ENCODE results near the gene TRPC4AP.
"Not testable (repeated sequence)": the region's sequence is repeated elsewhere in the genome, so short reads cannot be mapped to it uniquely, and the experiment has no call there.

Gene TRPC4AP

DNA sequence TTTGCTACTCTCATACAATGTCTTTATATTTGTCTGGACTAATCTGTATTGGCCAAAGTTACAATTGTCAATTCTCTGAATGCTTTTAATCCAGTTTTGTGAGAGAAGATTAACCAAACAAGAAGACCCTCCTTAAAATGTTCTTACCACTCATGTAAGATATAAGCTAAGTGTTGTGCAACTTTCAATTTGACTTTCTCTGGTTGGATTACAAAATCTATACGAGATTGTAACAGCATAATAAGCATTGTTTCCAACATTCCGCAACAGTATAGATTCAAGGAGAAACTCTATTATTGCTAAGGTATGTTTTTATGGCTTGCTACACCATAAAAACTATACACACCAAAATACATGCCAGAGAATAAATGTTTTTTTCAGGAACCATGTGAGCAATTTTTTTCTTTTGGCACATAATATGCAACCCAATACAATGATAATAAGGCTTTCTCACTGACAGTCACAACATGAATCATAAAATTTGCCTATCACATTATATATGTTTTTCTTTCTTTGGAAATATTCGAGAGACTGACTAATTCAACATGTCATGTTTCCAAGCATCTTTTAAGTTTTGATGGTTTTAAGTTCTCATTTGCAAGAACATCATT is 12.2 kb upstream of the TRPC4AP start:
- no peak for DNase-seq (ENCODE audit: extremely low read depth in 1 of 2, low read depth in 1 of 2)

GRCh38 chr20:35101620-35102019 is 9.0 kb upstream of the TRPC4AP start:
- DNase-seq (ENCODE audit: extremely low read depth in 1 of 2, low read depth in 1 of 2): no peak

- DNase-seq (ENCODE audit: extremely low read depth in 1 of 2, low read depth in 1 of 2): peak in 1 of 2 donors; percentile 29
Observed at GRCh38 chr20:35093267-35093884, 769 bp upstream of the TRPC4AP start.

- DNase-seq (ENCODE audit: extremely low read depth in 1 of 2, low read depth in 1 of 2): no peak
Observed at GRCh38 chr20:35091816-35092523, 637 bp downstream of the TRPC4AP start.

GRCh38 chr20:35088231-35089145 is 4.1 kb downstream of the TRPC4AP start:
- DNase-seq (ENCODE audit: extremely low read depth in 1 of 2, low read depth in 1 of 2): no peak

DNA sequence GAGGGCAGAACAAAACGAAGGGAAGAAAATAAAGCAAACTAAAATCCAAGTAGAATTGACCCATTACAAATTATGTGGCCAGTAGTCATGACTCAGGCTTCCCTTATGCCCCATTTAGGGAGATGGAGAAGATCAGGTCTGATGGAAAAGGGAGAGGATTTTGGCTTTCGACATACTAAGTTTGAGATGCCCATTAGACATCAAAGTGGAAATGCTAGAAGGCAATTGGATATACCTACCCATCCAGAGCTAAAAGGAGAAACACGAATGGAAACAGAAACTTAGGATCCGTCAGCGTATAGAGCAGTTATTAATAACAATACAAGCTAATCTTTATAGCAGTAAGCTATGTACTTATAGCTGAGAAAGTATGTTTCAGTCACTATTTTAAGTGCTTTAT is 4.8 kb downstream of the TRPC4AP start:
- DNase-seq (ENCODE audit: extremely low read depth in 1 of 2, low read depth in 1 of 2): no peak

DNA sequence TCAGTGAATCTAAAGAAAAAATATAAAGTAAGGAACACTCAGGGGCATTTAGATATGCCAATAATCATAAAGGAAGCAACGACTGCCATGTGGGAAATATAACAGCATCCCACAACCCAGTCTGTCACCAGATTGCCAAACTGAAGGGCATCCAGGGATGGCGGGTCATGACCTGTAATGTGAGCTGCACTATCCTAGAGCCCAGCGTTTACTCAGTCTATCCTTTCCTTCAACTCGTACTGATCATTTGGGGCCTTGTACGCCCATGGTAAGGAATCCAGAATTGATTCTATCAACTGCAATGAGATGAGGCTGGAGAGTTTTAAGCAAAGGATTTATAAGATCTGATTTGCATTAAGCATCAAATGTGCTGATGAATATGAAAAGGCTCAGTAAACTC is 5.3 kb downstream of the TRPC4AP start:
- DNase-seq (ENCODE audit: extremely low read depth in 1 of 2, low read depth in 1 of 2): no peak

DNA sequence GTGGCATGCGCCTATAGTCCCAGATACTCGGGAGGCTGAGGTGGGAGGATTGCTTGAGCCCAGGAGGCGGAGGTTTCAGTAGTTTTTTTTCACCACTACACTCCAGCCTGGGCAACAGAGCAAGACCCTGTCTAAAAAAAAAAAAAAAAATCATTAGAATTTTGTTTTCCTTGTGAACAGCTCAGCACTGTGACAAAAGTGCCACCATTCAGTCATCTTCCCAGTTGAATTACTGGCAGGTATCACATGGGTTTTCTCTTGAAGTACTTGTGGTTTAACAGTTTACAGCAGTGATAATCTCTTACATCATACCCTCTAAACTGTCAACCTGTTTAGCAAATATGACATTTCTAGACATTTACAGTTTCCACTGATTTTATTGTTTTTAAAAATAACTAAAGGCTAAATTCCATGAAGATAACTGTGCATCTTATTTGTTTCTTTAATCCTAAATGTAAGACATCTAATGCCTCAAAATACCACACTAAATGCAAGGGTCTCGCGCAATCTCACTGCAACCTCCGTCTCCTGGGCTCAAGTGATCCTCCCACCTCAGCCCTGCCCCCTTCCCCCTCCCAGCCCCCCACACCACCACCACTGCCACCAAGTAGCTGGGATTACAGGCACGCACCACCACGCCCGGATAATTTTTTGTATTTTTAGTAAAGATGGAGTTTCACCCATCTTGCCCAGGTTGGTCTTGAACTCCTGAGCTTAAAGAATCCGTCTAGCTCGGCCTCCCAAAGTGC is 7.0 kb downstream of the TRPC4AP start:
- no peak for DNase-seq (ENCODE audit: extremely low read depth in 1 of 2, low read depth in 1 of 2)

GRCh38 chr20:35084998-35085397 is 7.6 kb downstream of the TRPC4AP start:
- DNase-seq (ENCODE audit: extremely low read depth in 1 of 2, low read depth in 1 of 2): no peak

DNA sequence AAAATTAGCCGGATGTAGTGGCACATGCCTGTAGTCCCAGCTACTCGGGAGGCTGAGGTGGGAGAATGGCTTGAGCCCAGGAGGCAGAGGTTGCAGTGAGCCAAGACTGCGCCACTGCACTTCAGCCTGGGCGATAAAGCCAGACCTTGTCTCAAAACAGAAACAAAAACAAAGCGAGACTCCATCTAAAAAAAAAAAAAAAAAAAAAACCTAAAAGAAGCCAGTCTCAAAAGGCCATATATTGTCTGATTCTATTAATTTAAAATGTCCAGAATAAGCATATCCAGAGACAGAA is 12.3 kb downstream of the TRPC4AP start:
- not testable (repeated sequence) for DNase-seq (ENCODE audit: extremely low read depth in 1 of 2, low read depth in 1 of 2)

DNA sequence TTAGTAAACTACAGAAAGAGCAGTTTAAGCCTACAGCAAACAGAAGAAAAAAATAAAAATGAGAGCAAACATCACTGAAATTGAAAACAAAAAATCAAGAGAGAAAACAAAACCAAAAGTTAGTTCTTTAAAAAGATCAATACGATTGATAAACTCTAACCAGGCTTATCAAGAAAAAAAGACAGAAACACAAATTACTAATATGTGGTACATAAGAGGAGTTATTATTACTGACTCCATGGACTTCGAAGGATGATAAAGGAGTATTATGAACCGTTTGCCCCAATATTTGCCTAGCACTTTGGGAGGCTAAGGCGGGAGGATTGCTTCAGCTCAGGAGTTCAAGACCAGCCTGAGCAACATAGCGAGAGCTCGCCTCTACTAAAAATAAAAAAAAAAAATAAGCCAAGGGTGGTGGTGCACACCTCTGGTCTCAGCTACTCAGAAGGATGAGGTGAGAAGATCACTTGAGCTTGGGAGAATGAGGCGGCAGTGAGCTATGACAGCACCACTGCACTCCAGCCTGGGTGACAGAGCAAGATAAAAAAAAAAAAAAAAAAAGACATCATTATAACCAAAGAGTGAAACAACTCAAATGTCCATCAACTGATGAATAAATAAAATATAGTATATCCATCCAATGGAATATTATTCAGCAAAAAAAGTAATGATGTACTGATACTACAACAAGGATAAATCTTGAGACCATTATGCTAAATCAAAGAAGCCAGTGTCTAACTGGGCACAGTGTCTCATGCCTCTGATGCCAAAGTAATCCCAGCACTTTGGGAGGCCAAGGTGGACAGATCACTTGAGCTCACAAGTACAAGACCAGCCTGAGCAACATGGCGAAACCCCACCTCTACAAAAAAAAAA is 12.9 kb downstream of the TRPC4AP start:
- no peak for DNase-seq (ENCODE audit: extremely low read depth in 1 of 2, low read depth in 1 of 2)

DNA sequence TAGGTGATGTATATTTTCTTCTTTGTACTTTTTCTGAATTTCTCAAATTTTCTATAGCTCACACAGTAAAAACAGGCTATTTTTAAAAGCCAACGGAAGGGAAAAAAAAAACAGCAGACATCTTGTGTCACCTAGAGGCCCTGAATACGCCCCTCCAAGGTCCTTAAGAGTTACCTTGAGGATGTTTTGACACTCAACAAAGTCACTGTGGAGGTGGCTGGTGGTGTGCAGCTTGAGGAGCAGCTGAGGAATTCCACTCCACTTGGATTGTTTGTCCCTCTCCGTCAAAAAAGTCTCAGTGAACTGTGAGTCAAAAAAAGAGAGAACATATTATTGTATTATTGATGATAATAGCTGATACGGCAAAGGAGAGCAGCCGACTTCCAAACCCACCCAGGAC is 14.7 kb downstream of the TRPC4AP start:
- DNase-seq (ENCODE audit: extremely low read depth in 1 of 2, low read depth in 1 of 2): no peak

- no peak for DNase-seq (ENCODE audit: extremely low read depth in 1 of 2, low read depth in 1 of 2)
Observed at GRCh38 chr20:35077341-35077740, 15.3 kb downstream of the TRPC4AP start.

DNA sequence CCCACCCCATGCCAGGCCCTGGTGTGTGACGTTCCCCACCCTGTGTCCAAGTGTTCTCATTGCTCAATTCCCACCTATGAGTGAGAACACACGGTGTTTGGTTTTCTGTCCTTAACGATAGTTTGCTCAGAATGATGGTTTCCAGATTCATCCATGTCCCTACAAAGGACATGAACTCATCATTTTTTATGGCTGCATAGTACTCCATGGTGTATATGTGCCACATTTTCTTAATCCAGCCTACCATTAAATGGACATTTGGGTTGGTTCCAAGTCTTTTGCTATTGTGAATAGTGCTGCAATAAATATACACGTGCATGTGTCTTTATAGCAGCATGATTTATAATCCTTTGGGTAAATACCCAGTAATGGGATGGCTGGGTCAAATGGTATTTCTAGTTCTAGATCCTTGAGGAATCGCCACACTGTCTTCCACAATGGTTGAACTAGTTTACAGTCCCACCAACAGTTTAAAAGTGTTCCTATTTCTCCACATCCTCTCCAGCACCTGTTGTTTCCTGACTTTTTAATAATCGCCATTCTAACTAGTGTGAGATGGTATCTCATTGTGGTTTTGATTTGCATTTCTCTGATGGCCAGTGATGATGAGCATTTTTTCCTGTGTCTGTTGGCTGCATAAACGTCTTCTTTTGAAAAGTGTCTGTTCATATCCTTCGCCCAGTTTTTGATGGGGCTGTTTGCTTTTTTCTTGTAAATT is 21.0 kb downstream of the TRPC4AP start:
- DNase-seq (ENCODE audit: extremely low read depth in 1 of 2, low read depth in 1 of 2): not testable (repeated sequence)

GRCh38 chr20:35066194-35066593 is 26.4 kb downstream of the TRPC4AP start:
- no peak for DNase-seq (ENCODE audit: extremely low read depth in 1 of 2, low read depth in 1 of 2)

GRCh38 chr20:35065181-35065580 is 27.4 kb downstream of the TRPC4AP start:
- no peak for DNase-seq (ENCODE audit: extremely low read depth in 1 of 2, low read depth in 1 of 2)

DNA sequence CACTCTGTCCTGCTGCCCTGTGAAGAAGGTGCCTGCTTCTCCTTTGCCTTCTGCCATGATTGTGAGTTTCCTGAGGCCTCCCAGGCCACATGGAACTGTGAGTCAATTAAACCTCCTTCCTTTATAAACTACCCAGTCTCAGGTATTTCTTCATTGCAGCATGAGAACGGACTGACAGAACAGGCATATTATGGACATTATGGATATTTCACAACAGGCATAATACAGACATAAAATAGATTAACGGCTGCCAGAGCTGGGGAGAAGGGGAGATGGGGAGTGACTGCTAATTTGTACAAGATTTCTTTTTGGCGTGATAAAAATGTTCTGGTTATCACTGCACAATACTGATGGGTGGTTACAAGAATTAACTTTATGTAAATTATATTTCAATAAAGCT is 29.4 kb downstream of the TRPC4AP start:
- no peak for DNase-seq (ENCODE audit: extremely low read depth in 1 of 2, low read depth in 1 of 2)

- DNase-seq (ENCODE audit: extremely low read depth in 1 of 2, low read depth in 1 of 2): no peak
Observed at GRCh38 chr20:35062478-35062877, 30.1 kb downstream of the TRPC4AP start.

GRCh38 chr20:35060168-35060567 is 32.4 kb downstream of the TRPC4AP start:
- DNase-seq (ENCODE audit: extremely low read depth in 1 of 2, low read depth in 1 of 2): no peak
